ENCODE results near the gene CCDC149. TPM values are rescaled to one million over a fixed set of nuclear protein-coding genes. Genes with fewer than 3 reads are reported as not detected.

CCDC149 gene
- total RNA-seq, 1 experiment from 2014 or later = 12.7 TPM

- POLR2A ChIA-PET = no interaction called here
- CTCF ChIA-PET = interaction anchor here (0.7 kb wide), 1 partner anchor 10 kb away, joined by 3 read pairs; no protein-coding TSS in a partner anchor
- no peak for DNase-seq (ENCODE audit: unreplicated experiment)
- intact Hi-C loops (cut with micrococcal nuclease) = no loop called here
- Mint-ChIP-seq H3K4me3 (ENCODE audit: unreplicated experiment) (no peak overlapping the region), H3K27me3 (ENCODE audit: insufficient read depth, unreplicated experiment) (no peaks in the 10 kb centered on the region), H3K36me3 (ENCODE audit: insufficient read depth, unreplicated experiment) (no peaks in the 10 kb centered on the region), H3K9me3 (ENCODE audit: unreplicated experiment) (no peaks in the 10 kb centered on the region), H3K27ac (ENCODE audit: low read depth, unreplicated experiment) (no peak overlapping the region), H3K4me1 (ENCODE audit: insufficient read depth, unreplicated experiment) (no peaks in the 10 kb centered on the region)
- BruUV-seq (replicated peaks) = no TSS peak
- TF ChIP-seq CTCF (IDR thresholded peaks at IDR 0.05; ENCODE audit: unreplicated experiment) = no peak
These were observed 7.2 kb upstream of the CCDC149 start for GRCh38 chr4:24920008-24920407.

GRCh38 chr4:24917076-24917856 lies 4.4 kb upstream of the CCDC149 start:
- H3K27me3 Mint-ChIP-seq (ENCODE audit: insufficient read depth, unreplicated experiment) = no peaks in the 10 kb centered on the region
- no peak for TF ChIP-seq CTCF (IDR thresholded peaks at IDR 0.05; ENCODE audit: unreplicated experiment)
- intact Hi-C loops (cut with micrococcal nuclease) = no loop called here

GRCh38 chr4:24915121-24915922 lies 2.5 kb upstream of the CCDC149 start:
- intact Hi-C loops (cut with micrococcal nuclease) = no loop called here
- H3K27ac Mint-ChIP-seq (ENCODE audit: low read depth, unreplicated experiment) = no peak overlapping the region
- peaks cover 1% of the 10 kb centered on the region for H3K9me3 Mint-ChIP-seq (ENCODE audit: unreplicated experiment)
- H3K4me3 Mint-ChIP-seq (ENCODE audit: unreplicated experiment) = no peak overlapping the region
- CTCF ChIA-PET = interaction anchor here (0.5 to 0.9 kb wide), 4 partner anchors 355 to 974 kb away, joined by 3 to 4 read pairs (median 3); no protein-coding TSS in a partner anchor
- H3K4me1 Mint-ChIP-seq (ENCODE audit: insufficient read depth, unreplicated experiment) = peaks cover 6% of the 10 kb centered on the region
- POLR2A ChIA-PET = interaction anchor here (0.6 to 1.1 kb wide), 2 partner anchors 9 to 270 kb away, joined by 4 to 5 read pairs; no protein-coding TSS in a partner anchor
- H3K27me3 Mint-ChIP-seq (ENCODE audit: insufficient read depth, unreplicated experiment) = no peaks in the 10 kb centered on the region
- TF ChIP-seq CTCF (IDR thresholded peaks at IDR 0.05; ENCODE audit: unreplicated experiment) = no peak
- no TSS peak for BruUV-seq (replicated peaks)
- no peak for DNase-seq (ENCODE audit: unreplicated experiment)
- peaks cover 1% of the 10 kb centered on the region for H3K36me3 Mint-ChIP-seq (ENCODE audit: insufficient read depth, unreplicated experiment)

More at GRCh38 chr4:24917076-24917856, 4.4 kb upstream of the CCDC149 start:
- BruUV-seq (replicated peaks) = no TSS peak
- H3K27ac Mint-ChIP-seq (ENCODE audit: low read depth, unreplicated experiment) = no peak overlapping the region
- H3K36me3 Mint-ChIP-seq (ENCODE audit: insufficient read depth, unreplicated experiment) = no peaks in the 10 kb centered on the region
- H3K4me1 Mint-ChIP-seq (ENCODE audit: insufficient read depth, unreplicated experiment) = no peaks in the 10 kb centered on the region
- no peak for DNase-seq (ENCODE audit: unreplicated experiment)
- CTCF ChIA-PET = no interaction called here
- no peaks in the 10 kb centered on the region for H3K9me3 Mint-ChIP-seq (ENCODE audit: unreplicated experiment)
- POLR2A ChIA-PET = no interaction called here
- no peak overlapping the region for H3K4me3 Mint-ChIP-seq (ENCODE audit: unreplicated experiment)

GRCh38 chr4:24914460-24914859 lies 1.6 kb upstream of the CCDC149 start:
- TF ChIP-seq CTCF (IDR thresholded peaks at IDR 0.05; ENCODE audit: unreplicated experiment) = no peak
- H3K4me3 Mint-ChIP-seq (ENCODE audit: unreplicated experiment) = no peak overlapping the region
- H3K4me1 Mint-ChIP-seq (ENCODE audit: insufficient read depth, unreplicated experiment) = peaks cover 6% of the 10 kb centered on the region
- peaks cover 8% of the 10 kb centered on the region for H3K9me3 Mint-ChIP-seq (ENCODE audit: unreplicated experiment)
- ChIA-PET POLR2A (interaction anchor here (0.6 kb wide), 1 partner anchor 271 kb away, joined by 4 read pairs; no protein-coding TSS in a partner anchor), CTCF (interaction anchor here (0.6 to 0.7 kb wide), 4 partner anchors 118 to 1944 kb away, joined by 3 to 5 read pairs (median 4); no protein-coding TSS in a partner anchor)
- H3K27ac Mint-ChIP-seq (ENCODE audit: low read depth, unreplicated experiment) = no peak overlapping the region
- no TSS peak for BruUV-seq (replicated peaks)
- no peaks in the 10 kb centered on the region for H3K27me3 Mint-ChIP-seq (ENCODE audit: insufficient read depth, unreplicated experiment)
- intact Hi-C loops (cut with micrococcal nuclease) = no loop called here
- DNase-seq (ENCODE audit: unreplicated experiment) = no peak
- H3K36me3 Mint-ChIP-seq (ENCODE audit: insufficient read depth, unreplicated experiment) = peaks cover 10% of the 10 kb centered on the region

All from MCF 10A (cell line).